ACC112 (cell line): ENCODE data around the gene VASH2.
"Not testable (repeated sequence)": the region's sequence is repeated elsewhere in the genome, so short reads cannot be mapped to it uniquely, and the experiment has no call there.

ENCODE experiments used
- H2AFZ ChIP-seq: fragments of 200-600 bp; sonication (generic); one replicate; pipeline ENCODE4 v1.6.0; 2017; ENCODE audit warnings: antibody characterized with exemption, low read length; ENCODE audit not compliant: unreplicated experiment
- H3K27ac ChIP-seq: fragments of 200-600 bp; sonication (generic); 2 replicates; pipeline ENCODE4 v1.5.1; 2014; ENCODE audit warnings: low read depth, mild to moderate bottlenecking, antibody characterized with exemption, low read length, moderate library complexity
- H3K27me3 ChIP-seq: fragments of 200-600 bp; sonication (generic); 2 replicates; pipeline ENCODE4 v1.6.1; 2014; ENCODE audit warnings: mild to moderate bottlenecking, antibody characterized with exemption, low read length, moderate library complexity, mixed read lengths; ENCODE audit not compliant: insufficient read depth
- H3K36me3 ChIP-seq: fragments of 200-600 bp; sonication (generic); 2 replicates; pipeline ENCODE4 v1.6.1; 2016; ENCODE audit warnings: mild to moderate bottlenecking, antibody characterized with exemption, low read length, moderate library complexity, mixed read lengths; ENCODE audit not compliant: insufficient read depth
- H3K4me1 ChIP-seq: fragments of 200-600 bp; sonication (generic); one replicate; pipeline ENCODE4 v1.6.1; 2016; ENCODE audit warnings: low read length, mixed read lengths; ENCODE audit not compliant: insufficient read depth, unreplicated experiment, control insufficient read depth
- H3K4me3 ChIP-seq: fragments of 200-600 bp; sonication (generic); 2 replicates; pipeline ENCODE4 v1.5.1; 2014; ENCODE audit warnings: mild to moderate bottlenecking, low read depth, low read length
- H3K79me2 ChIP-seq: fragments of 200-600 bp; sonication (generic); one replicate; pipeline ENCODE4 v1.6.0; 2016; ENCODE audit warnings: low read length; ENCODE audit not compliant: control insufficient read depth, unreplicated experiment, insufficient read depth

Gene VASH2

GRCh38 chr1:212981571-212982328 lies 31.4 kb downstream of the VASH2 start:
- no peak overlapping the region for H3K4me3 ChIP-seq
- H3K27ac ChIP-seq, result no peak overlapping the region
- H3K36me3 ChIP-seq, result no peaks in the 10 kb centered on the region
- no peaks in the 10 kb centered on the region for H3K4me1 ChIP-seq
- H2AFZ ChIP-seq, result no peak overlapping the region
- no peaks in the 10 kb centered on the region; the same call in 1 of the 2 replicates for H3K27me3 ChIP-seq
- H3K79me2 ChIP-seq, result no peaks in the 10 kb centered on the region

GRCh38 chr1:212982430-212983152 lies 32.2 kb downstream of the VASH2 start:
- Histone ChIP-seq H3K4me1 (no peaks in the 10 kb centered on the region), H3K4me3 (no peak overlapping the region), H2AFZ (no peak overlapping the region), H3K79me2 (no peaks in the 10 kb centered on the region), H3K27me3 (no peaks in the 10 kb centered on the region; the same call in 1 of the 2 replicates), H3K27ac (no peak overlapping the region), H3K36me3 (no peaks in the 10 kb centered on the region)

- Histone ChIP-seq H3K27me3 (no peaks in the 10 kb centered on the region; the same call in 1 of the 2 replicates), H2AFZ (no peak overlapping the region), H3K27ac (no peak overlapping the region), H3K36me3 (no peaks in the 10 kb centered on the region), H3K79me2 (no peaks in the 10 kb centered on the region), H3K4me1 (no peaks in the 10 kb centered on the region), H3K4me3 (no peak overlapping the region)
These were observed 33.1 kb downstream of the VASH2 start for GRCh38 chr1:212983482-212983881.

- Histone ChIP-seq H2AFZ (no peak overlapping the region), H3K27me3 (no peaks in the 10 kb centered on the region; the same call in 1 of the 2 replicates), H3K27ac (no peak overlapping the region), H3K4me3 (no peak overlapping the region), H3K4me1 (no peaks in the 10 kb centered on the region), H3K36me3 (no peaks in the 10 kb centered on the region), H3K79me2 (no peaks in the 10 kb centered on the region)
These were observed 34.4 kb downstream of the VASH2 start for GRCh38 chr1:212984522-212985291.

- H3K27ac ChIP-seq, result no peak overlapping the region
- no peaks in the 10 kb centered on the region for H3K27me3 ChIP-seq
- H2AFZ ChIP-seq, result no peak overlapping the region
- no peaks in the 10 kb centered on the region for H3K36me3 ChIP-seq
- H3K79me2 ChIP-seq, result no peaks in the 10 kb centered on the region
- no peak overlapping the region for H3K4me3 ChIP-seq
- no peaks in the 10 kb centered on the region for H3K4me1 ChIP-seq
These were observed 36.2 kb downstream of the VASH2 start for GRCh38 chr1:212986551-212986950.

- Histone ChIP-seq H3K36me3 (0 out of 2 replicates have a peak, but pooled peaks cover 5% of the 10 kb centered on the region), H3K4me3 (no peak overlapping the region), H3K27ac (no peak overlapping the region), H2AFZ (no peak overlapping the region), H3K27me3 (no peaks in the 10 kb centered on the region), H3K4me1 (no peaks in the 10 kb centered on the region), H3K79me2 (no peaks in the 10 kb centered on the region)
These were observed 37.5 kb downstream of the VASH2 start for GRCh38 chr1:212987702-212988322.

- H3K79me2 ChIP-seq, result no peaks in the 10 kb centered on the region
- no peak overlapping the region for H3K27ac ChIP-seq
- H3K4me1 ChIP-seq, result no peaks in the 10 kb centered on the region
- no peak overlapping the region for H3K4me3 ChIP-seq
- 0 out of 2 replicates have a peak, but pooled peaks cover 5% of the 10 kb centered on the region for H3K36me3 ChIP-seq
- no peaks in the 10 kb centered on the region for H3K27me3 ChIP-seq
- no peak overlapping the region for H2AFZ ChIP-seq
These were observed 39.9 kb downstream of the VASH2 start for GRCh38 chr1:212990276-212990675.

- not testable (repeated sequence) for H2AFZ ChIP-seq, H3K36me3 ChIP-seq, H3K79me2 ChIP-seq, H3K27me3 ChIP-seq, H3K4me3 ChIP-seq, H3K4me1 ChIP-seq, H3K27ac ChIP-seq
These were observed 43.6 kb downstream of the VASH2 start for GRCh38 chr1:212993960-212994359.

GRCh38 chr1:212994926-212995325 lies 44.6 kb downstream of the VASH2 start:
- Histone ChIP-seq H3K36me3 (peaks cover 8% of the 10 kb centered on the region; the same call in 1 of the 2 replicates), H2AFZ (no peak overlapping the region), H3K4me1 (no peaks in the 10 kb centered on the region), H3K27ac (no peak overlapping the region), H3K27me3 (no peaks in the 10 kb centered on the region), H3K4me3 (no peak overlapping the region), H3K79me2 (no peaks in the 10 kb centered on the region)

GRCh38 chr1:213003256-213003655 lies 52.9 kb downstream of the VASH2 start:
- no peak overlapping the region for H3K4me3 ChIP-seq
- H3K27ac ChIP-seq, result no peak overlapping the region
- no peaks in the 10 kb centered on the region for H3K4me1 ChIP-seq
- no peaks in the 10 kb centered on the region for H3K79me2 ChIP-seq
- no peak overlapping the region for H2AFZ ChIP-seq
- peaks cover 14% of the 10 kb centered on the region; the same call in 1 of the 2 replicates for H3K36me3 ChIP-seq
- no peaks in the 10 kb centered on the region for H3K27me3 ChIP-seq
